Tibial artery (tissue), 4 donors: ENCODE measurements around the gene ARPC5L.
A peak's percentile ranks its signal among the peaks of the same experiment; 100 is the strongest.
"Not testable (repeated sequence)": the region's sequence is repeated elsewhere in the genome, so short reads cannot be mapped to it uniquely, and the experiment has no call there.

Experiments used
- DNase-seq, 2 donors: peaks; one replicate each; pipeline ENCODE4 v3.0.0-alpha.2; 2019
- H3K27ac ChIP-seq, 2 donors: fragments of 200-600 bp; sonication (generic) in 1 of 2; 1 replicate in 1 of 2; 2 replicates in 1 of 2; pipeline ENCODE4 v1.5.1; 2018 to 2019; ENCODE audit warnings: mild to moderate bottlenecking in 1 of 2
- H3K27me3 ChIP-seq, 2 donors: fragments of 200-600 bp; sonication (generic) in 1 of 2; one replicate each; pipeline versions ENCODE4 v1.5.1 to v1.6.0; 2016 to 2019
- H3K36me3 ChIP-seq, 3 donors: fragments of 200-600 bp; sonication (generic) in 2 of 3; one replicate each; pipeline ENCODE4 v1.5.1; 2016 to 2019; ENCODE audit warnings: mild to moderate bottlenecking in 2 of 3
- H3K4me1 ChIP-seq, 4 donors: fragments of 200-600 bp; sonication (generic) in 2 of 4; 1 replicate in 3 of 4; 2 replicates in 1 of 4; pipeline ENCODE4 v1.5.1; 2016 to 2019
- H3K4me3 ChIP-seq, 2 donors: fragments of 200-600 bp; sonication (generic) in 1 of 2; 1 replicate in 1 of 2; 2 replicates in 1 of 2; pipeline ENCODE4 v1.5.1; 2018 to 2019; ENCODE audit warnings: mild to moderate bottlenecking in 2 of 2
- H3K9me3 ChIP-seq, 3 donors: fragments of 200-600 bp; sonication (generic) in 1 of 3; one replicate each; pipeline ENCODE4 v1.5.1; 2016 to 2019
- CTCF ChIP-seq, 2 experiments: fragments of 200-600 bp in 1 of 2; fragments of 450-650 bp in 1 of 2; IDR thresholded peaks; one replicate each; pipeline ENCODE4 v1.5.1; 2017 to 2019; ENCODE audit warnings: antibody characterized with exemption in 2 of 2, mild to moderate bottlenecking in 1 of 2, moderate library complexity in 1 of 2
- intact Hi-C: fragments of 100-400 bp; cut with DNase I; formaldehyde crosslinking; loops from one replicate; pipeline ENCODE4 v1.15.0; 2023; ENCODE audit warnings: low total_unique reads

The ARPC5L gene

DNA sequence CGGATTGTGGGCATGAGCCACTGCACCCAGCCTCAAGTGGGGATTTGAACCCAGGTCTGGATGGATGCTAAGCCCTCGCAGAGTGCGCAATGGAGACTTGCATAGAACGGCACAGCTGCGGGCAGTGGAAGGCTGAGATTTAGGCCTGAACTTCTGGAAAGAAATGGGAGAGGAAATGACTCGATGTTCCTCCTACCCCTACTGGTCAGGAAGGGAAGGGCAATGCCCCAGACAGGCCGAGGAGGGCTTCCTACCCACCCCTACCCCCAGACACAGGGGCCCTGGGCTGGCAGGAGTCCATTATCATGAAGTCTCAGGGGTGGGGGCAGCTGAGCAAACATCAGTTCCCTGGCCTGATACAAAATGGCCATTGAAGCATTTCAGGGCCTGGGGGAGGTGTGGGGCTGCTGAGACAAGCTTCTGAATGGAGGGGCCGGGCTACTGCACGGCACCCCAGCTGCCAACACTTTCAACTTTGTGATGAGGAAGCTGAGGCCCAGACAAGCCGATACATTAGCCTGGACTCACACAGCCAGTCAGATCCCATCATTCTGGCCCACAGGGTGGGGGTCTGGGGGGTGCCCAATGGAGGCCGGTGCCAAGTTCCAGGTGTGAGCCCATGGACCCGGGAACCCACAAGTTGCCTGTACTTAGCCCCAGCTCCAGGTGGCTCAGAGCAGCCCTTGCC is 22.2 kb upstream of the ARPC5L start:
- no peak for DNase-seq
- Histone ChIP-seq H3K9me3 (no peaks in the 10 kb centered on the region), H3K27ac (no peak overlapping the region), H3K4me3 (no peak overlapping the region), H3K27me3 (peaks cover 0 to 8% of the 10 kb centered on the region in 2 donors), H3K36me3 (no peaks in the 10 kb centered on the region), H3K4me1 (peaks cover 0 to 14% (median 8%) of the 10 kb centered on the region in 4 donors)
- TF ChIP-seq CTCF (IDR thresholded peaks at IDR 0.05), result peak in 1 of 2 experiments; percentile 12
- intact Hi-C loops, result no loop called here

GRCh38 chr9:124840300-124840833 is 21.6 kb upstream of the ARPC5L start:
- no peak for DNase-seq

GRCh38 chr9:124841075-124841821 is 20.7 kb upstream of the ARPC5L start:
- Histone ChIP-seq H3K9me3 (no peaks in the 10 kb centered on the region), H3K27me3 (peaks cover 0 to 10% of the 10 kb centered on the region in 2 donors), H3K27ac (no peak overlapping the region), H3K4me1 (no peaks in the 10 kb centered on the region), H3K36me3 (no peaks in the 10 kb centered on the region), H3K4me3 (no peak overlapping the region)
- no peak for TF ChIP-seq CTCF (IDR thresholded peaks at IDR 0.05)
- no peak for DNase-seq
- intact Hi-C loops, result no loop called here

More at GRCh38 chr9:124840300-124840833, 21.6 kb upstream of the ARPC5L start:
- Histone ChIP-seq H3K36me3 (no peaks in the 10 kb centered on the region), H3K4me1 (peaks cover 0 to 8% (median 2%) of the 10 kb centered on the region in 4 donors), H3K27ac (no peak overlapping the region), H3K9me3 (no peaks in the 10 kb centered on the region), H3K4me3 (no peak overlapping the region), H3K27me3 (peaks cover 0 to 8% of the 10 kb centered on the region in 2 donors)
- intact Hi-C loops, result no loop called here
- TF ChIP-seq CTCF (IDR thresholded peaks at IDR 0.05), result peak in 1 of 2 experiments; percentile 5

- Histone ChIP-seq H3K9me3 (no peaks in the 10 kb centered on the region), H3K27ac (no peak overlapping the region), H3K27me3 (peaks cover 0 to 12% of the 10 kb centered on the region in 2 donors), H3K36me3 (no peaks in the 10 kb centered on the region), H3K4me3 (no peak overlapping the region), H3K4me1 (no peaks in the 10 kb centered on the region)
- no peak for DNase-seq
- intact Hi-C loops, result no loop called here
- TF ChIP-seq CTCF (IDR thresholded peaks at IDR 0.05), result no peak
Observed at GRCh38 chr9:124843456-124844034, 18.4 kb upstream of the ARPC5L start.

DNA sequence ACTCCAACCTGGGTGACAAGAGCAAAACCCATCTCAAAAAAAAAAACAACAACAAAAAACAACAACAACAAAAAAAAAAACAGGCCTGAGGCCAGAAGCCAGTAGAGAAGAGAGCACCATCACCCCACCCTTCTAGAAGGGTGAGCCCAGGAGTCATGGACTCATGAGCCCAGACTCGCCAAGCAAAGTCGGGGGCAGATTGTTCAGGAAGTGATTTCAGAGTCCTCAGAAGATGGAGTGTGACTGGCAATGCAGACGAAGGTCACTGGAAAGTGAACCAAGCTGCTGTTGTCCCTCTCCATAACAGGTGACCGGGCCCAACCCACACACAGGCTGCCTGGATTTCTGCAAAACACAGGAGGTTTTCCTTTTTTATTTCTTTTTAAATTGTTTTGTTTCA is 17.6 kb upstream of the ARPC5L start:
- H3K27ac ChIP-seq, result no peak overlapping the region
- no peak for DNase-seq
- H3K36me3 ChIP-seq, result no peaks in the 10 kb centered on the region
- intact Hi-C loops, result no loop called here
- H3K4me1 ChIP-seq, result no peaks in the 10 kb centered on the region
- TF ChIP-seq CTCF (IDR thresholded peaks at IDR 0.05), result no peak
- no peak overlapping the region for H3K4me3 ChIP-seq
- peaks cover 0 to 12% of the 10 kb centered on the region in 2 donors for H3K27me3 ChIP-seq
- H3K9me3 ChIP-seq, result no peaks in the 10 kb centered on the region

DNA sequence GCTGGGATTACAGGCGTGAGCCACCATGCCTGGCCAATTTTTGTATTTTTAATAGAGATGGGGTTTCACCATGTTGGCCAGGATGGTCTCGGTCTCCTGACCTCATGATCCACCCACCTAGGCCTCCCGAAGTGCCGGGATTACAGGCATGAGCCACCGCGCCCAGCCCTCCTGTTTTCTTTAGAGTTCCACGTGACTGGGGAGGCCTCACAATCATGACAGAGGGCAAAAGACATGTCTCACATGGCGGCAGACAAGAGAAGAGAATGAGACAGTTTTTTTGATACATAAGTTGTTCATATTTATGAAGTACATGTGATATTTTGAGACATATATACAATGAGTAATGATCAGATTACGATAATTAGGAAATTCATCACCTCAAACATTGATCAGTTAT is 15.5 kb upstream of the ARPC5L start:
- H3K9me3 ChIP-seq, H3K27ac ChIP-seq, intact Hi-C loops, H3K4me3 ChIP-seq, H3K4me1 ChIP-seq, H3K27me3 ChIP-seq, DNase-seq, H3K36me3 ChIP-seq: not testable (repeated sequence)
